Fibroblast of lung (primary cell): Measurements from ENCODE around the gene TAP1. TPM values are rescaled to one million over a fixed set of nuclear protein-coding genes. Genes with fewer than 3 reads are reported as not detected.

ENCODE experiments used
- DNase-seq, 2 donors: peaks; one replicate each; pipeline versions ENCODE4 v3.0.0 to v3.0.0-alpha.2; 2010; ENCODE audit warnings: low read depth in 2 of 2
- H2AFZ ChIP-seq: 2 replicates; pipeline ENCODE4 v1.5.1; 2012; ENCODE audit warnings: low read length, control low read depth, inconsistent platforms
- H3K27ac ChIP-seq: 2 replicates; pipeline ENCODE4 v1.5.1; 2011; ENCODE audit warnings: low read length, control low read depth; ENCODE audit not compliant: insufficient read depth
- H3K27me3 ChIP-seq: 2 replicates; pipeline ENCODE4 v1.5.1; 2011; ENCODE audit warnings: mild to moderate bottlenecking, low read length; ENCODE audit not compliant: control insufficient read depth, insufficient read depth
- H3K36me3 ChIP-seq: 2 replicates; pipeline ENCODE4 v1.5.1; 2011; ENCODE audit warnings: low read length; ENCODE audit not compliant: control insufficient read depth, insufficient read depth
- H3K4me1 ChIP-seq: 2 replicates; pipeline ENCODE4 v1.5.1; 2011; ENCODE audit warnings: low read length; ENCODE audit not compliant: control insufficient read depth, insufficient read depth; ENCODE audit errors: extremely low read depth
- H3K4me2 ChIP-seq: 2 replicates; pipeline ENCODE4 v1.5.1; 2011; ENCODE audit warnings: low read length, control low read depth; ENCODE audit not compliant: insufficient read depth; ENCODE audit errors: extremely low read depth
- H3K4me3 ChIP-seq, 4 experiments: fragments of 200-600 bp in 1 of 4; sonication (generic) in 1 of 4; replicated peaks in 1 of 4; 2 replicates each; pipeline ENCODE4 v1.5.1; 2011 to 2016; ENCODE audit warnings: low read length in 4 of 4, low read depth in 3 of 4, mild to moderate bottlenecking in 3 of 4, control low read depth in 2 of 4, inconsistent platforms in 1 of 4, mixed read lengths in 1 of 4; ENCODE audit not compliant: insufficient read depth in 1 of 4; ENCODE audit errors: control extremely low read depth in 1 of 4
- H3K79me2 ChIP-seq: 2 replicates; pipeline ENCODE4 v1.5.1; 2012; ENCODE audit warnings: mild to moderate bottlenecking, low read length, inconsistent platforms; ENCODE audit not compliant: control insufficient read depth, insufficient read depth
- H3K9ac ChIP-seq: 2 replicates; pipeline ENCODE4 v1.5.1; 2011; ENCODE audit warnings: mild to moderate bottlenecking, low read length, control low read depth; ENCODE audit not compliant: insufficient read depth
- H3K9me3 ChIP-seq: 2 replicates; pipeline ENCODE4 v1.5.1; 2012; ENCODE audit warnings: low read depth, low read length; ENCODE audit not compliant: control insufficient read depth, insufficient read depth
- H4K20me1 ChIP-seq: 2 replicates; pipeline ENCODE4 v1.5.1; 2011; ENCODE audit warnings: low read length; ENCODE audit not compliant: control insufficient read depth, insufficient read depth; ENCODE audit errors: extremely low read depth
- CTCF ChIP-seq, 2 donors: IDR thresholded peaks in 1 of 2; conservative IDR thresholded peaks in 1 of 2; 1 replicate in 1 of 2; 2 replicates in 1 of 2; pipeline ENCODE4 v1.5.1; 2011 to 2012; ENCODE audit warnings: low read length in 2 of 2, control low read depth in 1 of 2, inconsistent platforms in 1 of 2, low read depth in 1 of 2, mild to moderate bottlenecking in 1 of 2
- EZH2 ChIP-seq: IDR thresholded peaks from 2 replicates; pipeline ENCODE4 v1.5.1; 2012; ENCODE audit warnings: low read length, control low read depth, mild to moderate bottlenecking; ENCODE audit errors: missing control alignments
- polyA plus RNA-seq, 2 donors: library from polyadenylated mRNA; depleted of rRNA in 1 of 2; stranded (reverse) in 1 of 2; unstranded in 1 of 2; fragments of >200 nt; gene quantifications; 2 replicates each; pipeline ENCODE4 v1.2.1, GENCODE V29; 2011 to 2012; ENCODE audit warnings: missing spikeins in 1 of 2
- total RNA-seq: library from RNA; depleted of rRNA; stranded (reverse); fragments of >200 nt; gene quantifications from 2 replicates; pipeline ENCODE4 v1.2.1, GENCODE V29; 2014

TAP1 gene
- total and polyA plus RNA-seq, 2 donors (not counting 1 experiment from before 2014, with no cell fraction given) = 31.4 to 107 TPM

- H4K20me1 ChIP-seq = no peaks in the 10 kb centered on the region
- no peak overlapping the region for H3K9ac ChIP-seq
- H3K79me2 ChIP-seq = no peaks in the 10 kb centered on the region
- H2AFZ ChIP-seq = peak overlapping the region; percentile 83
- peak overlapping the region in 2 of 4 experiments; percentile 21 to 39 for H3K4me3 ChIP-seq
- H3K4me1 ChIP-seq = no peaks in the 10 kb centered on the region
- H3K4me2 ChIP-seq = peak overlapping the region; percentile 74
- no peak overlapping the region for H3K27ac ChIP-seq
- H3K36me3 ChIP-seq = no peaks in the 10 kb centered on the region
- H3K9me3 ChIP-seq = no peaks in the 10 kb centered on the region
- H3K27me3 ChIP-seq = peaks cover 18% of the 10 kb centered on the region
- peak; percentile 42 to 68 for DNase-seq
- TF ChIP-seq CTCF (conservative IDR thresholded peaks at IDR 0.05 in 1 of 2, IDR thresholded peaks at IDR 0.05 in 1 of 2; ENCODE audit: low read depth in 1 of 2, low read length in 2 of 2) = peak; percentile 72 to 80
- no peak for TF ChIP-seq EZH2
These were observed 56.4 kb downstream of the TAP1 start for GRCh38 chr6:32796848-32797776.

Other genes with a start within 250 kb of the TAP1 start
- gene HLA-DQA1, start 216.3 kb downstream of the TAP1 start, total RNA-seq = 0.26 TPM in 1 of 2 replicates, not detected in the other
- 0.10 TPM in 1 of 2 replicates, not detected in the other for gene HLA-DQA1, start 216.3 kb downstream of the TAP1 start, polyA plus RNA-seq
- not detected in 2 replicates for gene HLA-DQB1, start 187.0 kb downstream of the TAP1 start, total RNA-seq
- gene HLA-DQB1, start 187.0 kb downstream of the TAP1 start, polyA plus RNA-seq = not detected in 2 replicates
- gene HLA-DQA2, start 112.3 kb downstream of the TAP1 start, total RNA-seq = not detected in 2 replicates
- not detected in 2 replicates for gene HLA-DQA2, start 112.3 kb downstream of the TAP1 start, polyA plus RNA-seq
- gene HLA-DQB2, start 90.2 kb downstream of the TAP1 start, total RNA-seq = not detected in 2 replicates
- gene HLA-DQB2, start 90.2 kb downstream of the TAP1 start, polyA plus RNA-seq = not detected in 2 replicates
- under 0.01 and 0.26 TPM in 2 replicates for gene HLA-DOB, start 36.7 kb downstream of the TAP1 start, total RNA-seq
- gene HLA-DOB, start 36.7 kb downstream of the TAP1 start, polyA plus RNA-seq = 0.16 and 0.49 TPM in 2 replicates
- gene TAP2, start 15.0 kb downstream of the TAP1 start, total RNA-seq = 14.1 and 27.7 TPM in 2 replicates
- gene TAP2, start 15.0 kb downstream of the TAP1 start, polyA plus RNA-seq = 18.6 and 20.7 TPM in 2 replicates
- 72.9 and 77.3 TPM in 2 replicates for gene PSMB8, start 9.7 kb downstream of the TAP1 start, total RNA-seq
- gene PSMB8, start 9.7 kb downstream of the TAP1 start, polyA plus RNA-seq = 77.1 and 80.0 TPM in 2 replicates
- 54.7 and 64.4 TPM in 2 replicates for gene PSMB9, start 488 bp upstream of the TAP1 start, total RNA-seq
- gene PSMB9, start 488 bp upstream of the TAP1 start, polyA plus RNA-seq = 43.0 and 75.0 TPM in 2 replicates
- gene HLA-DMB, start 87.3 kb upstream of the TAP1 start, total RNA-seq = 0.51 and 0.83 TPM in 2 replicates
- gene HLA-DMB, start 87.3 kb upstream of the TAP1 start, polyA plus RNA-seq = 0.28 TPM in 2 replicates
- 9.8 and 12.1 TPM in 2 replicates for gene HLA-DMA, start 99.4 kb upstream of the TAP1 start, total RNA-seq
- gene HLA-DMA, start 99.4 kb upstream of the TAP1 start, polyA plus RNA-seq = 3.7 and 7.1 TPM in 2 replicates
- 59.3 and 75.6 TPM in 2 replicates for gene BRD2, start 114.9 kb upstream of the TAP1 start, total RNA-seq
- gene BRD2, start 114.9 kb upstream of the TAP1 start, polyA plus RNA-seq = 126 and 154 TPM in 2 replicates
- not detected in 2 replicates for gene HLA-DOA, start 155.9 kb upstream of the TAP1 start, total RNA-seq
- not detected in 2 replicates for gene HLA-DOA, start 155.9 kb upstream of the TAP1 start, polyA plus RNA-seq
- gene HLA-DPA1, start 219.9 kb upstream of the TAP1 start, total RNA-seq = 1.0 and 1.5 TPM in 2 replicates
- 3.3 and 9.1 TPM in 2 replicates for gene HLA-DPA1, start 219.9 kb upstream of the TAP1 start, polyA plus RNA-seq
- 1.3 and 5.4 TPM in 2 replicates for gene HLA-DPB1, start 222.3 kb upstream of the TAP1 start, total RNA-seq
- gene HLA-DPB1, start 222.3 kb upstream of the TAP1 start, polyA plus RNA-seq = 11.0 and 11.5 TPM in 2 replicates